ENCODE results near the gene ZDHHC21.

The ZDHHC21 gene

GRCh38 chr9:14705079-14705478 lies 11.8 kb upstream of the ZDHHC21 start:
- no peak for TF ChIP-seq CTCF (IDR thresholded peaks at IDR 0.05; ENCODE audit: insufficient read depth, missing control alignments)

GRCh38 chr9:14704281-14704680 lies 11.0 kb upstream of the ZDHHC21 start:
- TF ChIP-seq CTCF (IDR thresholded peaks at IDR 0.05; ENCODE audit: insufficient read depth, missing control alignments): no peak
- DNase-seq (ENCODE audit: insufficient read length, low spot score): no peak
- no peak for FAIRE-seq

More at GRCh38 chr9:14705079-14705478, 11.8 kb upstream of the ZDHHC21 start:
- FAIRE-seq (no peak), DNase-seq (ENCODE audit: insufficient read length, low spot score) (no peak)

GRCh38 chr9:14702200-14702720 lies 9.0 kb upstream of the ZDHHC21 start:
- FAIRE-seq: no peak
- TF ChIP-seq CTCF (IDR thresholded peaks at IDR 0.05; ENCODE audit: insufficient read depth, missing control alignments): no peak
- no peak for DNase-seq (ENCODE audit: insufficient read length, low spot score)

GRCh38 chr9:14692470-14693250 lies 572 bp downstream of the ZDHHC21 start:
- TF ChIP-seq CTCF (IDR thresholded peaks at IDR 0.05; ENCODE audit: insufficient read depth, missing control alignments): no peak
- FAIRE-seq (no peak), DNase-seq (ENCODE audit: insufficient read length, low spot score) (no peak)

GRCh38 chr9:14690948-14691730 lies 2.1 kb downstream of the ZDHHC21 start:
- DNase-seq (ENCODE audit: insufficient read length, low spot score) (no peak), FAIRE-seq (peak; percentile 55)
- no peak for TF ChIP-seq CTCF (IDR thresholded peaks at IDR 0.05; ENCODE audit: insufficient read depth, missing control alignments)

GRCh38 chr9:14687042-14687719 lies 6.1 kb downstream of the ZDHHC21 start:
- FAIRE-seq: no peak
- no peak for DNase-seq (ENCODE audit: insufficient read length, low spot score)
- TF ChIP-seq CTCF (IDR thresholded peaks at IDR 0.05; ENCODE audit: insufficient read depth, missing control alignments): no peak

All from D721Med (cell line).